Upper lobe of left lung (tissue), 4 donors: ENCODE results near the gene TSPOAP1.

Experiments used
- CTCF ChIP-seq, 6 experiments: fragments of 450-650 bp in 4 of 6; fragments of 200-600 bp in 2 of 6; sonication (generic) in 2 of 6; IDR thresholded peaks; one replicate each; pipeline ENCODE4 v1.5.1; 2016 to 2019; ENCODE audit warnings: antibody characterized with exemption in 6 of 6
- EP300 ChIP-seq, 4 donors: sonication (generic); formaldehyde crosslinking; IDR thresholded peaks; one replicate each; pipeline ENCODE4 v1.5.1; 2017; ENCODE audit warnings: antibody characterized with exemption in 4 of 4, control low read depth in 2 of 4

GRCh38 chr17:58267347-58268324 lies 61.0 kb downstream of the TSPOAP1 start:
- TF ChIP-seq CTCF (IDR thresholded peaks at IDR 0.05): no peak
- no peak for TF ChIP-seq EP300 (IDR thresholded peaks at IDR 0.05)
